ENCODE data around the gene PALLD.

Gene PALLD

GRCh38 chr4:168564023-168564422 is 67.2 kb downstream of the PALLD start:
- DNase-seq (ENCODE audit: insufficient read length, low spot score) (no peak), FAIRE-seq (no peak)
- TF ChIP-seq SPI1 (IDR thresholded peaks at IDR 0.05; ENCODE audit: low read depth, low read length) (no peak), POLR2AphosphoS5 (IDR thresholded peaks at IDR 0.05; ENCODE audit: low read depth, low read length) (no peak), POU2F2 (IDR thresholded peaks at IDR 0.05; ENCODE audit: low read depth, low read length) (no peak), PAX5 (IDR thresholded peaks at IDR 0.05; ENCODE audit: insufficient read depth, low read length, severe bottlenecking) (no peak), TAF1 (IDR thresholded peaks at IDR 0.05; ENCODE audit: low read depth, low read length) (no peak), POLR2A (IDR thresholded peaks at IDR 0.05; ENCODE audit: low read depth, low read length) (no peak)

DNA sequence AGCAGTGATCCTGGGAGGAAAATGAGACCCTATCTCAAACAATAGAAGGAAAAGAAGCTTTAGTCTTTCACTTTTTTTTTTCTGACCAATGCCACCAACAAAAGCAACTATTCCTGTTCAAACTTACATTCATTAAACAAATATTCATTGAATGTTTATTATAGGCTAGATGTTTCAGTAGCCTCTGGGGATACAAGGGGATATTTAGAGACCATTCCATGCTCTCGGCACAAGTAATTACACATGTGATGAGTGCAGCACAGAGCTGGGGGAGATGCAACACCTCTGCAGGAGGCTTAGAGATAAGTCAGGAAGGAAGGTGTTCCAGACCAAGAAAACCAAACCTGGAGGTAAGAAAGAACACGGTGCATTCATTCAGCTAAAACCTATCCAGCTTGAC is 68.3 kb downstream of the PALLD start:
- DNase-seq (ENCODE audit: insufficient read length, low spot score): no peak
- TF ChIP-seq POLR2A (IDR thresholded peaks at IDR 0.05; ENCODE audit: low read depth, low read length): no peak
- no peak for TF ChIP-seq PAX5 (IDR thresholded peaks at IDR 0.05; ENCODE audit: insufficient read depth, low read length, severe bottlenecking)
- TF ChIP-seq POU2F2 (IDR thresholded peaks at IDR 0.05; ENCODE audit: low read depth, low read length): no peak
- TF ChIP-seq SPI1 (IDR thresholded peaks at IDR 0.05; ENCODE audit: low read depth, low read length): no peak
- TF ChIP-seq POLR2AphosphoS5 (IDR thresholded peaks at IDR 0.05; ENCODE audit: low read depth, low read length): no peak
- no peak for TF ChIP-seq TAF1 (IDR thresholded peaks at IDR 0.05; ENCODE audit: low read depth, low read length)
- no peak for FAIRE-seq

GRCh38 chr4:168566726-168567125 is 69.9 kb downstream of the PALLD start:
- FAIRE-seq: no peak
- DNase-seq (ENCODE audit: insufficient read length, low spot score): no peak
- TF ChIP-seq TAF1 (IDR thresholded peaks at IDR 0.05; ENCODE audit: low read depth, low read length): no peak
- TF ChIP-seq POLR2AphosphoS5 (IDR thresholded peaks at IDR 0.05; ENCODE audit: low read depth, low read length): no peak
- no peak for TF ChIP-seq POU2F2 (IDR thresholded peaks at IDR 0.05; ENCODE audit: low read depth, low read length)
- no peak for TF ChIP-seq PAX5 (IDR thresholded peaks at IDR 0.05; ENCODE audit: insufficient read depth, low read length, severe bottlenecking)
- no peak for TF ChIP-seq SPI1 (IDR thresholded peaks at IDR 0.05; ENCODE audit: low read depth, low read length)
- no peak for TF ChIP-seq POLR2A (IDR thresholded peaks at IDR 0.05; ENCODE audit: low read depth, low read length)

GRCh38 chr4:168569066-168569930 is 72.4 kb downstream of the PALLD start:
- no peak for DNase-seq (ENCODE audit: insufficient read length, low spot score)
- FAIRE-seq: no peak
- TF ChIP-seq SPI1 (IDR thresholded peaks at IDR 0.05; ENCODE audit: low read depth, low read length) (no peak), TAF1 (IDR thresholded peaks at IDR 0.05; ENCODE audit: low read depth, low read length) (no peak), POLR2A (IDR thresholded peaks at IDR 0.05; ENCODE audit: low read depth, low read length) (no peak), POLR2AphosphoS5 (IDR thresholded peaks at IDR 0.05; ENCODE audit: low read depth, low read length) (no peak), POU2F2 (IDR thresholded peaks at IDR 0.05; ENCODE audit: low read depth, low read length) (no peak), PAX5 (IDR thresholded peaks at IDR 0.05; ENCODE audit: insufficient read depth, low read length, severe bottlenecking) (no peak)

GRCh38 chr4:168569931-168570276 is 73.1 kb downstream of the PALLD start:
- DNase-seq (ENCODE audit: insufficient read length, low spot score) (no peak), FAIRE-seq (no peak)
- TF ChIP-seq TAF1 (IDR thresholded peaks at IDR 0.05; ENCODE audit: low read depth, low read length) (no peak), SPI1 (IDR thresholded peaks at IDR 0.05; ENCODE audit: low read depth, low read length) (no peak), PAX5 (IDR thresholded peaks at IDR 0.05; ENCODE audit: insufficient read depth, low read length, severe bottlenecking) (no peak), POU2F2 (IDR thresholded peaks at IDR 0.05; ENCODE audit: low read depth, low read length) (no peak), POLR2AphosphoS5 (IDR thresholded peaks at IDR 0.05; ENCODE audit: low read depth, low read length) (no peak)

DNA sequence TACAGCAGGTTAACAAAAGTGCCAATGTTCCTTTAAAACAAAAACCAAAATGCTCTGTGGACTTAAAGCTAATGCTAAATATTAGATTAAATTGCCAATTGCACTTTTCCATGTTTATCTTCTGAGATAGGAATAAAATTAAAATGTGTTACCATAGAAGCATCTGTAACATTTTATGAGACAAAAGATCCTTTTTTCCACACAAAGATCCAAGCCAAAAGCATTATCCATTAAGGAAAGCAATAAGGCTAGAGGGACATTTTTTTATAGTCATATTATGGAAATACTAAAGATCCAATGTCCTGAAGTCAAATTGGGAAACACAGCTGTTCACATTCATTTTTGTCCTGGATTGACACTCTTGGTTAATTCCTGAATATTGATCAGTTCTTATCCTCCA is 73.6 kb downstream of the PALLD start:
- no peak for FAIRE-seq
- TF ChIP-seq TAF1 (IDR thresholded peaks at IDR 0.05; ENCODE audit: low read depth, low read length) (no peak), POLR2A (IDR thresholded peaks at IDR 0.05; ENCODE audit: low read depth, low read length) (no peak), SPI1 (IDR thresholded peaks at IDR 0.05; ENCODE audit: low read depth, low read length) (no peak), POLR2AphosphoS5 (IDR thresholded peaks at IDR 0.05; ENCODE audit: low read depth, low read length) (no peak), POU2F2 (IDR thresholded peaks at IDR 0.05; ENCODE audit: low read depth, low read length) (no peak), PAX5 (IDR thresholded peaks at IDR 0.05; ENCODE audit: insufficient read depth, low read length, severe bottlenecking) (no peak)

DNA sequence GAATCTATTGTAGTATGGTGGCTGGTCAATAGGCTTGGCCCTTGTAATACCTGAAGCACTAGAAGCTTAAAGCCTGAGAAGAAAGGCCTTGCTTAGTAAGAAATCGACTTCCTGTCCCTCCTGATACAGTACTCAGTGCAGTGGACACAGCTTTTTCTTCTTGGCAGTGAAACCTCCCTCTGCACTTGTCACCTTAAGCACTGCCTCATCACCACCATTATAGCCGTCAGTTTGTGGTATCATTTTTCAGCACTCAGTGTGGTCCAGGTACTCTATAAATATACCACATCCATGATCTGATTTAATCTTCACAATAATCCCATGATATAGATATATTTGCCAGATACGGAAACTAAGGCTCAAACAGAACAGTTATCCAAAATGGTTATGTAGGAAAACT is 75.2 kb downstream of the PALLD start:
- FAIRE-seq (no peak), DNase-seq (ENCODE audit: insufficient read length, low spot score) (no peak)
- no peak for TF ChIP-seq POU2F2 (IDR thresholded peaks at IDR 0.05; ENCODE audit: low read depth, low read length)
- TF ChIP-seq PAX5 (IDR thresholded peaks at IDR 0.05; ENCODE audit: insufficient read depth, low read length, severe bottlenecking): no peak

More for the DNA sequence above, 73.6 kb downstream of the PALLD start:
- no peak for DNase-seq (ENCODE audit: insufficient read length, low spot score)

DNA sequence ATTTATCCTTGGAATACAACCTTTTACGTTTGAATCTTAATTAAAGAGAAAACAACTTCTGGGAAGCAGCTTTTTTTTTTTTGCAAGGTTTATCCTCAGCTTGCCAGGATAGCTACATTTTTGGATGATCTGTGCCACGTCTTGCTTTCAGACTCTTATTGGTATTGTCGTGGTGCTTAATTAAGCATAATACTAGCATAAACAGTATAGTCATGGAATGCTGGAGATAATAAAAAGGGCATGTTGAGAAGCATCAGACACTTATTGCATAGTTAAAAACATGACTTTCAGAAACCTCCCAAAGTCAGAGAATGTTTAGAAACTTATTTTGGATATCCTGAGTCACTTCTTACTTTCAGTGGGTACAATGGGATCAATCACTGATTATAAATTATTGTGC is 77.0 kb downstream of the PALLD start:
- TF ChIP-seq POLR2AphosphoS5 (IDR thresholded peaks at IDR 0.05; ENCODE audit: low read depth, low read length): no peak
- no peak for TF ChIP-seq TAF1 (IDR thresholded peaks at IDR 0.05; ENCODE audit: low read depth, low read length)
- no peak for TF ChIP-seq PAX5 (IDR thresholded peaks at IDR 0.05; ENCODE audit: insufficient read depth, low read length, severe bottlenecking)
- no peak for TF ChIP-seq POLR2A (IDR thresholded peaks at IDR 0.05; ENCODE audit: low read depth, low read length)
- no peak for TF ChIP-seq POU2F2 (IDR thresholded peaks at IDR 0.05; ENCODE audit: low read depth, low read length)
- TF ChIP-seq SPI1 (IDR thresholded peaks at IDR 0.05; ENCODE audit: low read depth, low read length): no peak
- FAIRE-seq: no peak
- no peak for DNase-seq (ENCODE audit: insufficient read length, low spot score)

DNA sequence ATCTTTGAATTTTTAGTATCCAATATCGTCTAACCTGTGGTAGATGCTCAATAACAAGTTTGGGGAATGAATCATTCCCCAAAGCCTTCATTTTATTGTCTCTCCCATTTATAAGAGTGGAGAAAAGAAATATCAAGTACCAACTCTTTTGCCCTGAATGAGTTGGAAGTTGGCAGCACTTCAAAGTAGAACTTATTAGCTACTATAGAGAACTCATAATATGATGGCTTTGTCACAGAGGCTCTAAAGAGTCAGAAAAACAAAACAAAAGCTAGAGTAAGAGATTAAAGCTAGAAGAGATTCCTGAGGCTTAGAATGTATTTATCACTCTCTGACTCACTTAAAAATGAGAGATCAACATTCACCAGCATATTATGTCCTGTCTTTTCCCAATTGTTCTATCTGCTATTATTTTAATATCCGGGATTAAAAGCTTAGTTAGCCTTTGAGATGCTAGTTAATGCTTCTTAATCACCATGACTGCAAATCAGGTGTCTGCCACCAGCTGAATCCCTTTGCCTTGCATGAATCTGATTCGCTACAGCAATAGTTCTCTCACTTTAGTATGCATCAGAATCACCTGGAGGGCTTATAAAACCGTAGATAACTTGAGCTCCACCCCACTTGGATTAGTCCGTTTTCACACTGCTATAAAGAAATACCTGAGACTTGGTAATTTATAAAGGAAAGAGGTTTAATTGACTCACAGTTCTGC is 77.9 kb downstream of the PALLD start:
- FAIRE-seq (no peak), DNase-seq (ENCODE audit: insufficient read length, low spot score) (no peak)
- TF ChIP-seq POLR2AphosphoS5 (IDR thresholded peaks at IDR 0.05; ENCODE audit: low read depth, low read length) (no peak), TAF1 (IDR thresholded peaks at IDR 0.05; ENCODE audit: low read depth, low read length) (no peak), POU2F2 (IDR thresholded peaks at IDR 0.05; ENCODE audit: low read depth, low read length) (no peak)

Data from GM12891 (cell line).